ENCODE measurements around the gene SELENOF.
"Not testable (repeated sequence)": the region's sequence is repeated elsewhere in the genome, so short reads cannot be mapped to it uniquely, and the experiment has no call there.

SELENOF gene

GRCh38 chr1:86858524-86859261, 55.2 kb downstream of the SELENOF start:
- DNase-seq (ENCODE audit: low read depth): no peak

- DNase-seq (ENCODE audit: low read depth): no peak
These were observed 57.7 kb downstream of the SELENOF start for GRCh38 chr1:86856196-86856595.

- no peak for DNase-seq (ENCODE audit: low read depth)
These were observed 59.6 kb downstream of the SELENOF start for GRCh38 chr1:86854352-86854751.

GRCh38 chr1:86852782-86853408, 61.0 kb downstream of the SELENOF start:
- DNase-seq (ENCODE audit: low read depth): no peak

- DNase-seq (ENCODE audit: low read depth): no peak
These were observed 61.6 kb downstream of the SELENOF start for GRCh38 chr1:86852289-86852688.

- DNase-seq (ENCODE audit: low read depth): no peak
These were observed 64.2 kb downstream of the SELENOF start for GRCh38 chr1:86849756-86850155.

GRCh38 chr1:86848654-86849053, 65.3 kb downstream of the SELENOF start:
- no peak for DNase-seq (ENCODE audit: low read depth)

GRCh38 chr1:86846164-86846647, 67.7 kb downstream of the SELENOF start:
- peak; percentile 91 for DNase-seq (ENCODE audit: low read depth)

GRCh38 chr1:86845514-86845913, 68.4 kb downstream of the SELENOF start:
- DNase-seq (ENCODE audit: low read depth): no peak

GRCh38 chr1:86841116-86841515, 72.8 kb downstream of the SELENOF start:
- DNase-seq (ENCODE audit: low read depth): no peak

GRCh38 chr1:86833461-86834215, 80.3 kb downstream of the SELENOF start:
- peak; percentile 87 for DNase-seq (ENCODE audit: low read depth)

GRCh38 chr1:86832433-86832832, 81.5 kb downstream of the SELENOF start:
- no peak for DNase-seq (ENCODE audit: low read depth)

- DNase-seq (ENCODE audit: low read depth): no peak
These were observed 84.6 kb downstream of the SELENOF start for GRCh38 chr1:86829321-86829720.

- no peak for DNase-seq (ENCODE audit: low read depth)
These were observed 85.9 kb downstream of the SELENOF start for GRCh38 chr1:86828024-86828423.

GRCh38 chr1:86826856-86827255, 87.1 kb downstream of the SELENOF start:
- no peak for DNase-seq (ENCODE audit: low read depth)

- peak; percentile 34 for DNase-seq (ENCODE audit: low read depth)
These were observed 88.6 kb downstream of the SELENOF start for GRCh38 chr1:86825319-86825718.

- DNase-seq (ENCODE audit: low read depth): no peak
These were observed 90.0 kb downstream of the SELENOF start for GRCh38 chr1:86823821-86824500.

GRCh38 chr1:86823386-86823785, 90.5 kb downstream of the SELENOF start:
- no peak for DNase-seq (ENCODE audit: low read depth)

GRCh38 chr1:86822459-86822858, 91.5 kb downstream of the SELENOF start:
- DNase-seq (ENCODE audit: low read depth): no peak

GRCh38 chr1:86821956-86822355, 92.0 kb downstream of the SELENOF start:
- DNase-seq (ENCODE audit: low read depth): no peak

- not testable (repeated sequence) for DNase-seq (ENCODE audit: low read depth)
These were observed 94.0 kb downstream of the SELENOF start for GRCh38 chr1:86819970-86820369.

GRCh38 chr1:86817246-86817826, 96.6 kb downstream of the SELENOF start:
- not testable (repeated sequence) for DNase-seq (ENCODE audit: low read depth)

Measured in iris pigment epithelial cell (primary cell).